H1 (cell line): ENCODE data around the gene RAVER2.

Source experiments
- ATF3 ChIP-seq: IDR thresholded peaks from 2 replicates; pipeline ENCODE4 v1.6.1; 2011; ENCODE audit warnings: low read depth, mild to moderate bottlenecking, low read length; ENCODE audit not compliant: insufficient read depth
- CBX8 ChIP-seq: fragments of 300-800, 300-1000 bp; sonication (generic); IDR thresholded peaks from 2 replicates; pipeline ENCODE4 v1.7.1; 2016; ENCODE audit warnings: low read depth, low read length, borderline replicate concordance
- CHD1 ChIP-seq: IDR thresholded peaks from 2 replicates; pipeline ENCODE4 v1.6.1; 2012; ENCODE audit warnings: low read depth, low read length, improper control_type of control experiment
- EP300 ChIP-seq, 2 experiments: IDR thresholded peaks; 1 replicate in 1 of 2; 2 replicates in 1 of 2; pipeline ENCODE4 v1.6.1; 2011 to 2012; ENCODE audit warnings: low read depth in 2 of 2, low read length in 2 of 2, mild to moderate bottlenecking in 2 of 2, borderline replicate concordance in 1 of 2, inconsistent platforms in 1 of 2, moderate library complexity in 1 of 2
- GTF2F1 ChIP-seq: IDR thresholded peaks from 2 replicates; pipeline ENCODE4 v1.6.1; 2012; ENCODE audit warnings: low read depth, low read length, improper control_type of control experiment, borderline replicate concordance
- MAFK ChIP-seq: IDR thresholded peaks from 2 replicates; pipeline ENCODE4 v1.6.1; 2012; ENCODE audit warnings: low read depth, mild to moderate bottlenecking, improper control_type of control experiment, low read length
- MAX ChIP-seq: IDR thresholded peaks from 2 replicates; pipeline ENCODE4 v1.6.1; 2012; ENCODE audit warnings: inconsistent platforms
- POLR2A ChIP-seq, 2 experiments: IDR thresholded peaks; 1 replicate in 1 of 2; 2 replicates in 1 of 2; pipeline ENCODE4 v1.6.1; 2011; ENCODE audit warnings: low read depth in 2 of 2, low read length in 2 of 2, mild to moderate bottlenecking in 2 of 2; ENCODE audit errors: control extremely low read depth in 1 of 2
- TBP ChIP-seq: IDR thresholded peaks from 2 replicates; pipeline ENCODE4 v1.6.1; 2011; ENCODE audit warnings: low read depth, low read length, improper control_type of control experiment
- YY1 ChIP-seq: IDR thresholded peaks from 2 replicates; pipeline ENCODE4 v1.6.1; 2011; ENCODE audit warnings: low read depth, mild to moderate bottlenecking, low read length
- TF ChIP-seq, protein P1 (sequence below), 3 experiments: IDR thresholded peaks; 1 replicate in 2 of 3; 2 replicates in 1 of 3; pipeline versions ENCODE4 v1.5.1 to v1.6.1; 2011; ENCODE audit warnings: low read length in 3 of 3, mild to moderate bottlenecking in 3 of 3, inconsistent platforms in 2 of 3, low read depth in 1 of 3, moderate library complexity in 1 of 3; ENCODE audit not compliant: insufficient read depth in 1 of 3; ENCODE audit errors: control extremely low read depth in 1 of 3
- TF ChIP-seq, protein P2 (sequence below): IDR thresholded peaks from 2 replicates; pipeline ENCODE4 v1.6.1; 2012; ENCODE audit warnings: low read length, inconsistent platforms

GRCh38 chr1:64826991-64827390 lies 82.1 kb downstream of the RAVER2 start:
- TF ChIP-seq MAX (no peak), MAFK (no peak), YY1 (no peak), CBX8 (no peak), ATF3 (no peak), TBP (no peak), CHD1 (no peak), GTF2F1 (no peak), POLR2A (IDR thresholded peaks at IDR 0.05; ENCODE audit: control extremely low read depth in 1 of 2, low read depth in 2 of 2, low read length in 2 of 2) (no peak), EP300 (IDR thresholded peaks at IDR 0.05; ENCODE audit: borderline replicate concordance in 1 of 2, low read depth in 2 of 2, low read length in 2 of 2) (no peak)
- TF ChIP-seq, protein P1, sequence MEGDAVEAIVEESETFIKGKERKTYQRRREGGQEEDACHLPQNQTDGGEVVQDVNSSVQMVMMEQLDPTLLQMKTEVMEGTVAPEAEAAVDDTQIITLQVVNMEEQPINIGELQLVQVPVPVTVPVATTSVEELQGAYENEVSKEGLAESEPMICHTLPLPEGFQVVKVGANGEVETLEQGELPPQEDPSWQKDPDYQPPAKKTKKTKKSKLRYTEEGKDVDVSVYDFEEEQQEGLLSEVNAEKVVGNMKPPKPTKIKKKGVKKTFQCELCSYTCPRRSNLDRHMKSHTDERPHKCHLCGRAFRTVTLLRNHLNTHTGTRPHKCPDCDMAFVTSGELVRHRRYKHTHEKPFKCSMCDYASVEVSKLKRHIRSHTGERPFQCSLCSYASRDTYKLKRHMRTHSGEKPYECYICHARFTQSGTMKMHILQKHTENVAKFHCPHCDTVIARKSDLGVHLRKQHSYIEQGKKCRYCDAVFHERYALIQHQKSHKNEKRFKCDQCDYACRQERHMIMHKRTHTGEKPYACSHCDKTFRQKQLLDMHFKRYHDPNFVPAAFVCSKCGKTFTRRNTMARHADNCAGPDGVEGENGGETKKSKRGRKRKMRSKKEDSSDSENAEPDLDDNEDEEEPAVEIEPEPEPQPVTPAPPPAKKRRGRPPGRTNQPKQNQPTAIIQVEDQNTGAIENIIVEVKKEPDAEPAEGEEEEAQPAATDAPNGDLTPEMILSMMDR (IDR thresholded peaks at IDR 0.05; ENCODE audit: control extremely low read depth in 1 of 3, insufficient read depth in 1 of 3, low read depth in 1 of 3, low read length in 3 of 3), result no peak
- TF ChIP-seq, protein P2, sequence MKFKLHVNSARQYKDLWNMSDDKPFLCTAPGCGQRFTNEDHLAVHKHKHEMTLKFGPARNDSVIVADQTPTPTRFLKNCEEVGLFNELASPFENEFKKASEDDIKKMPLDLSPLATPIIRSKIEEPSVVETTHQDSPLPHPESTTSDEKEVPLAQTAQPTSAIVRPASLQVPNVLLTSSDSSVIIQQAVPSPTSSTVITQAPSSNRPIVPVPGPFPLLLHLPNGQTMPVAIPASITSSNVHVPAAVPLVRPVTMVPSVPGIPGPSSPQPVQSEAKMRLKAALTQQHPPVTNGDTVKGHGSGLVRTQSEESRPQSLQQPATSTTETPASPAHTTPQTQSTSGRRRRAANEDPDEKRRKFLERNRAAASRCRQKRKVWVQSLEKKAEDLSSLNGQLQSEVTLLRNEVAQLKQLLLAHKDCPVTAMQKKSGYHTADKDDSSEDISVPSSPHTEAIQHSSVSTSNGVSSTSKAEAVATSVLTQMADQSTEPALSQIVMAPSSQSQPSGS, result no peak
